DMS53 treated with DMSO at 0.1 percent for 48 hours (cell line): ENCODE measurements around the gene LOXL4.

ENCODE experiments used
- DNase-seq: peaks from one replicate; lab custom pipeline; 2025; ENCODE audit not compliant: unreplicated experiment; lab: John Stamatoyannopoulos, UW

LOXL4 gene

DNA sequence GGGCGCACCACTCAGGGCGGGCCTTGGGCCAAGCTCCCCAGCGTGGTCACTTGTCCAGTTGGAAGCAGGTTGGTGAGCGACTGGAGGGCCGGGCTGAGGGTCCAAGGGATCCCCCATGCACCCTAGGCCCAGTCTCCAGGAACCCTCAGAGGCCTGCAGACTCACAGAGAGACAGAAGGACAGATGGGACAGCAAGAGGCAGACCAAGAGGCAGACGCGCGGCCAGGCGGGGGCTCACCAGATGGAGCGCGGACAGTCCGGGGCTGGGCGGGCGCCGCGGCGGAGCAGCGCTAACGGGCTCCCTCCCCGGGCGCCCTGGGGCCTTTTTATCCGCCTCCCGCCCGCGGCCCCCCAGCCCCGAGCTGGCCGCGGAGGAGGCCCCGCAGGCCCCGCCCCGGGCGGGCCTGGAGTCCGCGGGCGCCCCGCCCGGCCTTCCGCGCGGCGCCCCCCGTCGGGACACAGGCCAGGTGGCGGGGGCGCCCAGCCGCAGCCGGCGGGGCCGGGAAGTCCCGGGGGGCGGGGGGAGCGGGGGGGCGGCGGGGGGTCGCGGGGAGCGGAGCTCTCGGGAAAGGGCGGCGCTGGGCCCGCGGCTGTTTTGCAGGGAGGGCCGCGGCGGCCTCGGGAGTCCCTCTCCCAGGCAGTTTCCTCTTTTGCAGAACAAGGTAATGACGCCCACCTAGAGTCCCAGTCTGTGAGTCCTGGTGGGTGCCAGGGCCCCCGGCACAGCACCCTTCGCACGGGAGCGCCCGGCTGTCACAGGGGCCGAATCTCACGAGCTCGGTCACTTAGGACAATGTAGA is at the start of gene LOXL4:
Gene LOXL4 (minus strand): TSS at position 301 of the 800 bp plus-strand sequence. CDS start 5,175 bp downstream, outside the sequence.
- DNase-seq: no peak

GRCh38 chr10:98316661-98317060 is 48.7 kb upstream of the LOXL4 start:
- no peak for DNase-seq

- DNase-seq: no peak
Measured at GRCh38 chr10:98316170-98316569, 48.2 kb upstream of the LOXL4 start.

GRCh38 chr10:98314532-98315284 is 46.7 kb upstream of the LOXL4 start:
- no peak for DNase-seq

DNA sequence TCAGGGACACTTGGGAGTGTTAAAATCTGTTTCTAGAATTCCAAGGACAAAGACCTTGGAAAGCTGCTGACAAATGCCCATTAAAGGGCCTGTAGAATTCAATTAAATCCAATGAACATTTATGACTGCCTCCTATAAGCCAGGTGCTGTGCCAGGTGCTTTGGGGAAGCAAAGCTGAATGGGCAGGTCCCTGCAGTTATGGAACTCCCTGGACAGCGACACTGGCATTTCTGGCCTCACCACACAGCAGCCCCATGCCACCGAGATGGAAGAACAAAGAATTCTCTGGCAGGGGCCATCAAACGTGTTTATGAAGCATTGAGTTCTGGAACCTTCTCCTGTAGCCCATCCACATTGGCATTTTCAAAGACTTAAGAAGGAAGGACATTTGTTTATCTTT is 45.6 kb upstream of the LOXL4 start:
- DNase-seq: no peak

GRCh38 chr10:98312822-98313221 is 44.8 kb upstream of the LOXL4 start:
- no peak for DNase-seq

- no peak for DNase-seq
Measured at GRCh38 chr10:98312349-98312748, 44.4 kb upstream of the LOXL4 start.

- DNase-seq: no peak
Measured at GRCh38 chr10:98310701-98311100, 42.7 kb upstream of the LOXL4 start.

- DNase-seq: peak; percentile 74
Measured at GRCh38 chr10:98309366-98310355, 41.7 kb upstream of the LOXL4 start.

GRCh38 chr10:98308669-98309365 is 40.8 kb upstream of the LOXL4 start:
- DNase-seq: no peak

GRCh38 chr10:98307916-98308541 is 40.0 kb upstream of the LOXL4 start:
- DNase-seq: no peak

DNA sequence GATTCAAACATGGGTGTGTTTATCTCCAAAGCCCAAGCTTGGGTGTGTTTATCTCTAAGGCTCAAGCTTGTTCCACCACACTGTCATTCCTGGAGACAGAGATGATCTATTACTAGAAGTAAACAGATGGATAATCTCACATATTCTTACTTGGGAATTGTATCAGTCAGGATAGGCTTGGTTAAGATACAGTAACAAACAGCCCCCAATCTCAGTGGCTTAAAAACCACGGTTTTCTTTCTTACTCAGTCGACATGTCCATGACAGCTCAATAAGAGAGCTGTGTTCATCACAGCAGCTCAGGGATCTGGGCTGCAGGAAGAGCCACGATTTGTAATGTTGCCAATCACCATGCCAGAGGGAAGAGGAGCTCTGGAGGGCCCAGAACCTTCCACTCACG is 38.5 kb upstream of the LOXL4 start:
- no peak for DNase-seq

DNA sequence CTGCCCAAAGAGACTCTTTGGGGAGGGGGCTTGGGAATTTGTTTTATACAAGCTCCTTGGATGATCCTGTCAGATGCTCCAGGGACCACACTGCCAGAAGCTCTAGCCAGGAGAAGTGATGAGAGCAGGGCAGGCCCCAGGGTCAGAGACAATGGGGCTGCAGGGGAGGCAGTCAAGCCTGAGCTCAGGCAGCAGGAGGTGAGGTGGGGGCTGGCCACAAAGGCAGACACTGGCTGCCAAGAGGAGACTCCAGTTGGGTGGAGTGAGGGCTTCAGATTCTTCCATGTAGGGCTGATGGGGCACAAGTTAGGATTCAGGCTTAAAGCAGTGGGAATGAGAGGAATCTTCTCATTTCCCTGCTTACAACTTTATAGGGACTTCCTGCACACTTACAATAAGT is 35.6 kb upstream of the LOXL4 start:
- DNase-seq: no peak

DNA sequence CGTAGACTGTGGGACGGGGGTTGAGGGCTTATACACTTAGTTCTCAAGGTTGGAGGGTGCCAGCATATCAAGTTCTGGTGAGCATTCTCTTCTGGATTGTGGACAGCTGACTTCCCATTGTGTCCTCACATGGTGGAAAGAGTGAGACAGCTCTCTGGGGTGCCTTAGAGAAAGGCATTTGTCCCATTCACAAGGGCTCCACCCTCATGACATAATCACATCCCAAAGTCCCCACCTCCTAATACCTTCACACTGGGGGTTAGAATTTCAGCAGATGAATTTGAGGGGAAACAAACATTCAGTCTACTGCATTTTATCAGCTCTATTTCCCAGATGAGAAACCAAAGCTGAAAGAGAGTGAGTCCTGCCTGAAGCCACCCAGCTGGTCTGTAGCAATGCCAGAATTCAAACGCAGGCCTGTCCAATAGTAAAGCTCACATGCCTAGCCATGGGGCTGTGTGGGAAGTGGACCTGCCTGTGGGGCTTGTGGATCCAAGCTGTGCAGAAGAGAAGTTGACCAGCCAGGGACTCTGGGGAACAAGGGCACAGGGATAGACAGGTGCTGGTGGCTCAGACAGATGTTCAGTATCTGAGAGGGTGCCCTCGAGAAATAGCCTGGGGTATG is 34.9 kb upstream of the LOXL4 start:
- DNase-seq: no peak

GRCh38 chr10:98301664-98302319 is 33.8 kb upstream of the LOXL4 start:
- no peak for DNase-seq

- no peak for DNase-seq
Measured at GRCh38 chr10:98300526-98301229, 32.7 kb upstream of the LOXL4 start.

DNA sequence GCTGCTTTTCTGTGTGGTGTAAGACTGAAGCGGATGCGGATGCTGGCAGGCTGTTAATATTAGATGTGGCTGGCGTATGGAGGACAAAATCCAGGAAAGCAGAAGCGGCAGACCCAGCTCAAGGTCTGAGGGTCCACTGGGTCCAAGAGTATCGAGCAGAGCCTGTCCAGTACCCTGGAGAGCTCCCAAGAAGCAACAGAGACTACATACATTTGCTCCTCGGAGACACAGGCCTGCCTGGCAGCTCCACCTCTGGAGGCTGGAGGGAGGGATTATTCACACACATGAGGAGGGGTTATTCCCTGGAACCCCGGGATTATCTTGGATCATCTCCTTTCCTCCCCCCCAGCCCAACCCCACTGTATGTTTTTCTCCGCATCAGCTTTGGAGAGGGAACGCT is 31.3 kb upstream of the LOXL4 start:
- DNase-seq: no peak

DNA sequence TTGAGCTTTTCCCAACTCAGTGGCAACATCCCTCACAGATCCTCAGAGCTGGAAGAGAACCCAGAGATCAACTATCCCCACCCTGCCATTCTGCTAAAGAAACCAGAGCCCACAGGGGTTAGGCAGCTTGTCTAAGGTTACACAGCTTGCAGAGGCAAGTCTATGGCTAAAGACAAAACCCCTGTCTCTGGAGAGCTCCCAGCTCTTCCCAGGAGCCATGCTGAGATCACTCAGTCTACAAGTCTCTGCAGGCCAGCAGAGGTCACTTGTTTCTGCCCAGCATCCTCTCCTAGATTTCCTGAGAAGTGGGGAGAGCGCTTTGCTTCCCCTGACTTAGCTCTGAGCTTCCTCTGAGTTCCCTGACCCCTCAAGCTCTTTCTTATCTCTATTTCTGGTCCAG is 28.5 kb upstream of the LOXL4 start:
- DNase-seq: no peak

- DNase-seq: no peak
Measured at GRCh38 chr10:98295907-98296306, 27.9 kb upstream of the LOXL4 start.
